Aorta (tissue), 5 donors: ENCODE results near the gene NACC2. TPM values are rescaled to one million over a fixed set of nuclear protein-coding genes. Genes with fewer than 3 reads are reported as not detected.
"Not testable (repeated sequence)": the region's sequence is repeated elsewhere in the genome, so short reads cannot be mapped to it uniquely, and the experiment has no call there.

Experiments
- ATAC-seq: fragments of 200-7000 bp; cut with Tn5 transposase; one replicate; pipeline ENCODE4 v1.9.1; 2022; ENCODE audit warnings: moderate library complexity; ENCODE audit not compliant: low FRiP score
- DNase-seq, 2 donors: peaks; one replicate each; pipeline ENCODE4 v3.0.0-alpha.2; 2020
- H3K27ac ChIP-seq, 2 donors: one replicate each; pipeline ENCODE4 v1.5.1; 2013; ENCODE audit warnings: low read length in 2 of 2, mild to moderate bottlenecking in 2 of 2, moderate library complexity in 2 of 2, control low read depth in 1 of 2, inconsistent platforms in 1 of 2, low read depth in 1 of 2
- H3K27me3 ChIP-seq, 2 donors: one replicate each; pipeline ENCODE4 v1.6.1; 2013; ENCODE audit warnings: control low read depth in 1 of 2, low read length in 1 of 2, mild to moderate bottlenecking in 1 of 2, moderate library complexity in 1 of 2; ENCODE audit not compliant: insufficient read depth in 2 of 2, control insufficient read depth in 1 of 2
- H3K36me3 ChIP-seq, 2 donors: one replicate each; pipeline ENCODE4 v1.6.1; 2013; ENCODE audit warnings: control low read depth in 1 of 2, low read length in 1 of 2, mild to moderate bottlenecking in 1 of 2; ENCODE audit not compliant: insufficient read depth in 2 of 2, control insufficient read depth in 1 of 2
- H3K4me1 ChIP-seq, 2 donors: one replicate each; pipeline ENCODE4 v1.6.1; 2013; ENCODE audit warnings: low read length in 2 of 2, control low read depth in 1 of 2, mild to moderate bottlenecking in 1 of 2, moderate library complexity in 1 of 2; ENCODE audit not compliant: insufficient read depth in 2 of 2, control insufficient read depth in 1 of 2
- H3K4me3 ChIP-seq, 2 donors: one replicate each; pipeline ENCODE4 v1.5.1; 2013; ENCODE audit warnings: low read length in 2 of 2, control low read depth in 1 of 2, mild to moderate bottlenecking in 1 of 2
- H3K9me3 ChIP-seq: one replicate; pipeline ENCODE4 v1.6.1; 2013; ENCODE audit warnings: mild to moderate bottlenecking, low read length; ENCODE audit not compliant: control insufficient read depth
- WGBS, 2 donors: extraction: QIAGEN DNeasy Blood & Tissue Kit; methylation state at CpG; one replicate each; pipeline ENCODE4 v1.1.7; 2013; 5-methylcytosine and 5-hydroxymethylcytosine counted together
- intact Hi-C, 2 donors: fragments of 100-400 bp; cut with DNase I; formaldehyde crosslinking; loops; one replicate each; pipeline versions ENCODE4 v1.14.2 to v1.15.0; 2022
- polyA plus RNA-seq, 2 donors: library from polyadenylated mRNA; stranded (reverse); fragments of 200-250 nt; gene quantifications; one replicate each; pipeline ENCODE4 v1.2.3, GENCODE V29; 2013
- total RNA-seq, 2 donors: library from RNA; stranded (reverse); fragmentation: NEBNext Ultra II Directional; extraction: Animal tissue kit (Norgen Biotek cat#: 25700); gene quantifications; one replicate each; pipeline ENCODE4 v1.2.1, GENCODE V29; 2021
- donor health status: healthy with polysubstance abuse.
- donor health status: Bipolar disorder and iron deficiency.
- donor health status: DM: no; HTN: no; CAD: no.
- donor health status: DM: no; HTN: no; CAD: no.
- donor health status: DM: yes; HTN: yes; CAD: no.

The NACC2 gene
- total and polyA plus RNA-seq, 4 donors = 10.5 to 61.0 (median 31.5) TPM

GRCh38 chr9:135971892-135972291 is 123.2 kb downstream of the NACC2 start:
- H3K4me3 ChIP-seq = no peak overlapping the region
- WGBS, 2 donors = 37 to 43% methylated on average over 13 of the region's 13 CpGs
- no peaks in the 10 kb centered on the region for H3K36me3 ChIP-seq
- intact Hi-C loops = no loop called here
- DNase-seq (no peak), ATAC-seq (no peak)
- H3K27ac ChIP-seq = no peak overlapping the region
- H3K4me1 ChIP-seq = no peaks in the 10 kb centered on the region
- H3K9me3 ChIP-seq = no peaks in the 10 kb centered on the region
- H3K27me3 ChIP-seq = no peaks in the 10 kb centered on the region

DNA sequence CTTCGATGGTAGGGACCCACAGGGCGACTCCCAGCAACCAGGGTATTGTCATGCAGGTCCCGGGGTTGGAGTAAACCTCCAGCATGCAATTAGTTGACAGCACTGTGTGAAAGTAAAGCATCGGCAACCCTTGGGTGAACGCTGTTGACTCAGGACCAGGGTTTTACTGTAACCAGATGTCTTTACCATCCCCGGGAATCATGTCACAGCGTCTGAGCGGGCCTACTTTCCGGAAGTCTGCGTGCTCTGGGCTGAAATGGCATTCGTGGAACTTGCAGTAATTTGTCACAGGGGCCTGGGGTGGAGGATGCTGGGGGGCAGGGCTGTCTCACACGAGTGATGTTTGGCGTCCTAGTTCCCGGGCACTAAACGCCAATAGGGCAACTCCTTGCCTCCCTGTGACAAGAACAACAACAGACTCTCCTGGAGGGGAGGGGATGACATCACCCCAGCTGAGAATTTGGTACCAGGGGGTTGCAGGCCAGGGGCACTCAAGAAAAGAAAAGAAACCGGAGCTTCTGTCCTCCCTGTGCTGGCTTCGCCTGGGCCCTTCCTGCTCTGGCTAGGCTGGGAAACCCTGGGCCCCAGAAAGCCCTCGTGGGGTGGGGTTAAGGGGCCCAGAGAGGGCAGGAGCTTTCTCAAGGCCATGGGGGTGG is 123.8 kb downstream of the NACC2 start:
- no peak overlapping the region for H3K4me3 ChIP-seq
- H3K36me3 ChIP-seq = no peaks in the 10 kb centered on the region
- WGBS, 2 donors = 58 to 63% methylated on average over 18 of the region's 18 CpGs
- H3K27me3 ChIP-seq = no peaks in the 10 kb centered on the region
- intact Hi-C loops = no loop called here
- no peaks in the 10 kb centered on the region for H3K4me1 ChIP-seq
- DNase-seq (no peak), ATAC-seq (no peak)
- H3K27ac ChIP-seq = no peak overlapping the region
- H3K9me3 ChIP-seq = no peaks in the 10 kb centered on the region

GRCh38 chr9:135970128-135970815 is 124.8 kb downstream of the NACC2 start:
- H3K27me3 ChIP-seq = no peaks in the 10 kb centered on the region
- no peaks in the 10 kb centered on the region for H3K36me3 ChIP-seq
- no peak for ATAC-seq
- H3K9me3 ChIP-seq = no peaks in the 10 kb centered on the region
- DNase-seq = no peak
- H3K4me3 ChIP-seq = no peak overlapping the region
- WGBS, 2 donors = 72 to 81% methylated on average over 9 of the region's 9 CpGs
- intact Hi-C loops = no loop called here
- no peaks in the 10 kb centered on the region for H3K4me1 ChIP-seq
- no peak overlapping the region for H3K27ac ChIP-seq

DNA sequence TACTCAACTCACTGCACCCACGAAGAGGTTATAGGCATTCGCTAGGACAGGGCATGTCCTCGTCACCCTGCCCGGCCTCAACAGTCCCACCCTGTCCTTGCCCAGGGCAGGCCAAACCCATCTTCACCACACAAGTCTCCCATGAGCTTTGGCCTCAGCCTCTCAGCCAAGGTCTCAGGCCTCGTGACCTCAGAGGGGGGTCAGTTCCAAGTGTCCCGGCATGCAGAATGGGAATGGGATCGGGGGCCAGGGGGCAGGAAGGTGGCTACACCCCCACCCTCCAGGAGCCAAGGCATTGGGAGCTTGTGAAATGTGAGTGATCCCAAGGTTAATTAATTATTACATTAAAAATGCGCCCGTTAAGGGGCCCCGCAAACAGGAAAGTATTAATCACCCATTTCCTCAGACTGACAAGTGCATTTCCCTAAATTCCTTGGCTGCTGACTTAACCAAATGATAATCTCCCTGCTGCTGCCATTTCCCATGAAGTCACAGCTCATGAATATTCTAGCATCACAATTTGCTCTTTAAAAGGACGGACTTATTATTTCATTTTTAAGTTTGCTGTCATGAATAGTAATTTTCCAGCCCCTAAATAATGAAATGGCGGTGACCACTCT is 125.9 kb downstream of the NACC2 start:
- H3K36me3 ChIP-seq = no peaks in the 10 kb centered on the region
- DNase-seq = no peak
- intact Hi-C loops = loop anchor here (10.0 kb wide), 2 partner anchors 104 to 276 kb away; partner anchors contain the start of gene QSOX2 (in 1 of the 2)
- no peaks in the 10 kb centered on the region for H3K4me1 ChIP-seq
- H3K27me3 ChIP-seq = no peaks in the 10 kb centered on the region
- H3K4me3 ChIP-seq = no peak overlapping the region
- H3K27ac ChIP-seq = no peak overlapping the region
- 67 to 68% methylated on average over 12 of the region's 12 CpGs for WGBS, 2 donors
- no peaks in the 10 kb centered on the region for H3K9me3 ChIP-seq
- no peak for ATAC-seq

- no peaks in the 10 kb centered on the region for H3K27me3 ChIP-seq
- 60 to 64% methylated on average over 7 of the region's 7 CpGs for WGBS, 2 donors
- no peaks in the 10 kb centered on the region for H3K4me1 ChIP-seq
- no peak overlapping the region for H3K27ac ChIP-seq
- H3K9me3 ChIP-seq = no peaks in the 10 kb centered on the region
- H3K36me3 ChIP-seq = no peaks in the 10 kb centered on the region
- intact Hi-C loops = loop anchor here (10.0 kb wide), 2 partner anchors 104 to 276 kb away; partner anchors contain the start of gene QSOX2 (in 1 of the 2)
- no peak overlapping the region for H3K4me3 ChIP-seq
- ATAC-seq = no peak
- DNase-seq = no peak
Measured at GRCh38 chr9:135968601-135969000, 126.5 kb downstream of the NACC2 start.

- 48 to 49% methylated on average over 5 of the region's 5 CpGs for WGBS, 2 donors
- ATAC-seq = no peak
- intact Hi-C loops = loop anchor here (10.0 kb wide), 2 partner anchors 103 to 277 kb away; partner anchors contain the start of gene QSOX2 (in 1 of the 2)
Measured at GRCh38 chr9:135968083-135968476, 127.0 kb downstream of the NACC2 start.

GRCh38 chr9:135966916-135967260 is 128.2 kb downstream of the NACC2 start:
- not testable (repeated sequence) for H3K9me3 ChIP-seq, H3K27me3 ChIP-seq, H3K4me1 ChIP-seq, ATAC-seq, DNase-seq, H3K27ac ChIP-seq, H3K36me3 ChIP-seq, H3K4me3 ChIP-seq
- 83 to 85% methylated on average over 15 to 16 of the region's 16 CpGs for WGBS, 2 donors
- intact Hi-C loops = loop anchor here (1.0 to 10.0 kb wide), 4 partner anchors 102 to 278 kb away; partner anchors contain the start of gene QSOX2 (in 1 of the 2)

More at GRCh38 chr9:135968083-135968476, 127.0 kb downstream of the NACC2 start:
- Histone ChIP-seq H3K9me3 (no peaks in the 10 kb centered on the region), H3K27ac (no peak overlapping the region), H3K4me1 (no peaks in the 10 kb centered on the region), H3K4me3 (no peak overlapping the region), H3K36me3 (no peaks in the 10 kb centered on the region), H3K27me3 (no peaks in the 10 kb centered on the region)
- DNase-seq = no peak

GRCh38 chr9:135965124-135965756 is 129.8 kb downstream of the NACC2 start:
- H3K36me3 ChIP-seq = no peaks in the 10 kb centered on the region
- no peak for DNase-seq
- H3K9me3 ChIP-seq = no peaks in the 10 kb centered on the region
- H3K4me3 ChIP-seq = no peak overlapping the region
- no peaks in the 10 kb centered on the region for H3K27me3 ChIP-seq
- H3K4me1 ChIP-seq = no peaks in the 10 kb centered on the region
- no peak for ATAC-seq
- no peak overlapping the region for H3K27ac ChIP-seq
- WGBS, 2 donors = 74 to 76% methylated on average over 11 of the region's 11 CpGs
- intact Hi-C loops = loop anchor here (10.0 kb wide), 2 partner anchors 100 to 280 kb away; partner anchors contain the start of gene QSOX2 (in 1 of the 2)
